OCI-LY3 (cell line): ENCODE measurements around the gene PTPRA.

Experiments used
- EZH2phosphoT487 ChIP-seq: fragments of 200-600 bp; shearing (Covaris generic); IDR thresholded peaks from 2 replicates; pipeline ENCODE4 v1.6.1; 2018; ENCODE audit warnings: antibody characterized with exemption, mixed run types, low read depth
- TF ChIP-seq, protein P1 (sequence below): fragments of 200-600, 300-600 bp; sonication (generic); IDR thresholded peaks from 2 replicates; pipeline ENCODE4 v1.5.1; 2014; ENCODE audit warnings: antibody characterized with exemption, low read length, low read depth

DNA sequence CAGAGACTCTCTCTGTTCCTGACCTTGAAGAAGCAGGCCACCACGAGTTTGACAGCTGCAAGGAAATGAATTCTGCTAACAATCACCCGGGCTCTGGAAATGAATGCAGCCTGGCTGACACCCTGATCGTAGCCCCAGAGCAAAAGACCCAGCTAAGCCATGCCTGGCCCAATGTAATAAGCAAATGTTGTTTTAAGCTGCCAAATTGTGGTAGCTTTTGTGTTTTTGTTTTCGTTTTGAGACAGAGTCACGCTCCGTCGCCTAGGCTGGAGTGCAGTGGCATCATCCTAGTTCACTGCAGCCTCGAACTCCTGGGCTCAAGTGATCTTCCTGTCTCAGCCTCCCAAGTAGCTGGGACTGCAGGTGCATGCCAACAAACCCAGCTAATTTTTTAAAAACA lies 194.8 kb downstream of the PTPRA start:
- TF ChIP-seq, protein P1, sequence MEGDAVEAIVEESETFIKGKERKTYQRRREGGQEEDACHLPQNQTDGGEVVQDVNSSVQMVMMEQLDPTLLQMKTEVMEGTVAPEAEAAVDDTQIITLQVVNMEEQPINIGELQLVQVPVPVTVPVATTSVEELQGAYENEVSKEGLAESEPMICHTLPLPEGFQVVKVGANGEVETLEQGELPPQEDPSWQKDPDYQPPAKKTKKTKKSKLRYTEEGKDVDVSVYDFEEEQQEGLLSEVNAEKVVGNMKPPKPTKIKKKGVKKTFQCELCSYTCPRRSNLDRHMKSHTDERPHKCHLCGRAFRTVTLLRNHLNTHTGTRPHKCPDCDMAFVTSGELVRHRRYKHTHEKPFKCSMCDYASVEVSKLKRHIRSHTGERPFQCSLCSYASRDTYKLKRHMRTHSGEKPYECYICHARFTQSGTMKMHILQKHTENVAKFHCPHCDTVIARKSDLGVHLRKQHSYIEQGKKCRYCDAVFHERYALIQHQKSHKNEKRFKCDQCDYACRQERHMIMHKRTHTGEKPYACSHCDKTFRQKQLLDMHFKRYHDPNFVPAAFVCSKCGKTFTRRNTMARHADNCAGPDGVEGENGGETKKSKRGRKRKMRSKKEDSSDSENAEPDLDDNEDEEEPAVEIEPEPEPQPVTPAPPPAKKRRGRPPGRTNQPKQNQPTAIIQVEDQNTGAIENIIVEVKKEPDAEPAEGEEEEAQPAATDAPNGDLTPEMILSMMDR: no peak
- TF ChIP-seq EZH2phosphoT487: no peak
